GM10266 (cell line): ENCODE results near the gene CHST2.

Experiments used
- DNase-seq: peaks from one replicate; pipeline ENCODE4 v3.0.0; 2012; ENCODE audit errors: extremely low spot score
- TF ChIP-seq, protein P1 (sequence below): IDR thresholded peaks from 2 replicates; pipeline ENCODE4 v1.5.1; 2012; ENCODE audit warnings: mild to moderate bottlenecking, low read depth; ENCODE audit not compliant: control insufficient read depth, insufficient read depth; ENCODE audit errors: missing control alignments

CHST2 gene

DNA sequence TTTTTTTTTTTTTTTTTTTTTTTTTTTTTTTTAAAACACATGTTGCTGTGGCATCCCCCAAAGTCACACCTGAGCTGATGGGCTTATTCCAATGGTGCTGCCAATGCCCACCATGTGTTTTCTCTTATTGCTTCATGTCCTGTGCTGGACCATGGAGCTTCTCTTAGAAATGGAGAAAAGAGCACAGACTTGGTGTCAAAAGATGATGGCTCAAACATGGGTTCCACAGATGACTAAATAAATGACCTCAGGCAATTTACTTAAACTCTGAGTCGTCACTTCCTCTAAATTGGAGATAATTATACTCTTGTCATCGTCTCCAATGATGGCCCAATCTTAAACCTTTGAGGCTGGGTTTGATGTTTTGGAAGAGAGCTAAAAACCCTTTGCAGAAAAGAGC lies 28.1 kb downstream of the CHST2 start:
- TF ChIP-seq, protein P1, sequence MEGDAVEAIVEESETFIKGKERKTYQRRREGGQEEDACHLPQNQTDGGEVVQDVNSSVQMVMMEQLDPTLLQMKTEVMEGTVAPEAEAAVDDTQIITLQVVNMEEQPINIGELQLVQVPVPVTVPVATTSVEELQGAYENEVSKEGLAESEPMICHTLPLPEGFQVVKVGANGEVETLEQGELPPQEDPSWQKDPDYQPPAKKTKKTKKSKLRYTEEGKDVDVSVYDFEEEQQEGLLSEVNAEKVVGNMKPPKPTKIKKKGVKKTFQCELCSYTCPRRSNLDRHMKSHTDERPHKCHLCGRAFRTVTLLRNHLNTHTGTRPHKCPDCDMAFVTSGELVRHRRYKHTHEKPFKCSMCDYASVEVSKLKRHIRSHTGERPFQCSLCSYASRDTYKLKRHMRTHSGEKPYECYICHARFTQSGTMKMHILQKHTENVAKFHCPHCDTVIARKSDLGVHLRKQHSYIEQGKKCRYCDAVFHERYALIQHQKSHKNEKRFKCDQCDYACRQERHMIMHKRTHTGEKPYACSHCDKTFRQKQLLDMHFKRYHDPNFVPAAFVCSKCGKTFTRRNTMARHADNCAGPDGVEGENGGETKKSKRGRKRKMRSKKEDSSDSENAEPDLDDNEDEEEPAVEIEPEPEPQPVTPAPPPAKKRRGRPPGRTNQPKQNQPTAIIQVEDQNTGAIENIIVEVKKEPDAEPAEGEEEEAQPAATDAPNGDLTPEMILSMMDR, result no peak
- DNase-seq, result no peak

DNA sequence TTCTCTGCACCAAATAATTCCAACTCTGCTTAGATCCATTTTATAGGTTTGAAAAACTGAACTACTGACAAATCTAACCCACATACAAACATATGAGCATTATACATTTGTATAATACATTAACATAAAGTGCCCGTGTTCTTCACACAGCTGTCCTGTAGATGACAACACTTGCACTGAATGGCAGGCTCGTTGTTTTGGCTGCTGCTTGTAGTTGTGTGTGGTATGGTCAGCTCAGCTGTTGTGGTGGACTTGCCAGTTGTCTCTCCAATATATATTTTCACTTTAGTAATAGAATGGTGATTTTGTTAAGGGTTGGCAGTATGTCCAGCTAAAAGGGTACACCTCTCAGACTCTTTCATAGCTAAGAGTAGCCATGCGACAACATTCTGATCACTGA lies 30.5 kb downstream of the CHST2 start:
- DNase-seq, result no peak
- TF ChIP-seq, protein P1, result no peak

DNA sequence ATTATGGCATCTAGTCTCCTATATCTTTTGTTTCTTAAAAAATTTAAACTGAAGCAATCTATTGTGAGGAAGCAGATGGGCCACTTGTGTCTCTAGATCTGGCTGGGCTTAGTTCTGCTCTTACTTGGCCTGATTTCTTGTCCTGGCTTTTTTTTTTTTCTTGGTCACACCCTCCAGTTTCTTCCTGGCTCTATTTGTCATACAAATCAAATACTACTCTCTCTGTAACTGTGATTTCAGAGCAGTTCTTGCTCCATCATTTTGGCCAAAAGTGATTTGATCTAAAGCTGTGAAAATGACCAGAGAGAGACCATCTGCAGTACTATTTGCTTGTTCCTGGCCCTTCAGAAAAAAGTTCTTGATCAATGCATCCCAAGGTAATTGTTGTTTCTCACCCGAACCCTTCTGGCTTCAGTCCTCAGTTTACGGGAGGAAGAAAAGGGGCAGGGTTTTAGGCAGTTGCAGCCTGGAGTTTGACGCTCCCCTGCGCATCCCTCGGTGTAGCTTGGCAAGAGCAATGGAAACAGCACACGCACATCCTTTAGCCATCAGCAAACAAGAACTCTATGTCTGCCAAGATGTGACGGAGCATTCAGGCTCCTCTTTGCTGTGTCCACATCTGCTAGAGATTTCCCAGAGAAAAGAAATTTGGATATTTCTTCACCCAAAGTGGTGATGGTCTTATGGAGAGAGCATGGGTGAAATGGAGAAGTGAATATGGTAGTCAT lies 31.6 kb downstream of the CHST2 start:
- TF ChIP-seq, protein P1, result no peak
- no peak for DNase-seq

DNA sequence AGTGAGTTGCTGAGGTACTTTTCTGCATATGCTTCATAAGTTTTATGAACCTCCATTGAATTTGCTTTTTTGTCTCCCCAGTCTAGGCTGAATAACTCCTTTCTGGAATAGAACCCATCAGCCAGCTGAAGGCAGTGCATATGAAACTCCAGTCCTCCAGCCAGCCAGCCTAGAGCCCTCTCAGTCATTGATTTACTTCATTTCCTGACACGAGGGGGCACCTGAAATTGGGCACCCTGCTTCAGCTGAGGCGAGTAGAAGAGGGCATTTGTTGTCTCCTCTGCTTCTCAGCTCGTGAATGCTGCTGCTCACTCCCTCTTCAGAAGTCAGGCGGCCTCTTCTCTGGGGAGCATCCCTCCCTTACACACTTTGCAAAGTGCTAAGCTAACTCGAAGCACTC lies 32.5 kb downstream of the CHST2 start:
- DNase-seq, result no peak
- TF ChIP-seq, protein P1, result no peak

DNA sequence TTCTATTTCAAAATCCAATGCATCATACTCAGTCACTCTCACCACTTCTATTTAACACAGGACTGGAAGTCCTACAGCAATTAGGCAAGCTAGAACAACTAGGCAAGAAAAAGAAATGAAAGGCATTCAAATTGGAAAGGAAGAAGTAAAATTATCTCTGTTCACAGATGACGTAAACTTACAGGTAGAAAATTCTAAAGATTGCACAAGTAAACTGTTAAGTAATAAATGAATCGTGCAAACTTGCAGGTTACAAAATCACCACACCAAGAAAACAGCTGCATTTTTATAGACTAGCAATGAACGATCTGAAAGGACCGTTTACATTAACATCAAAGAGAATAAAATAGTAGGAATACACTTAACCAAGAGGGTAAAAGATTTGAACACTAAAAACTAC lies 36.2 kb downstream of the CHST2 start:
- DNase-seq, result no peak
- TF ChIP-seq, protein P1, result no peak

DNA sequence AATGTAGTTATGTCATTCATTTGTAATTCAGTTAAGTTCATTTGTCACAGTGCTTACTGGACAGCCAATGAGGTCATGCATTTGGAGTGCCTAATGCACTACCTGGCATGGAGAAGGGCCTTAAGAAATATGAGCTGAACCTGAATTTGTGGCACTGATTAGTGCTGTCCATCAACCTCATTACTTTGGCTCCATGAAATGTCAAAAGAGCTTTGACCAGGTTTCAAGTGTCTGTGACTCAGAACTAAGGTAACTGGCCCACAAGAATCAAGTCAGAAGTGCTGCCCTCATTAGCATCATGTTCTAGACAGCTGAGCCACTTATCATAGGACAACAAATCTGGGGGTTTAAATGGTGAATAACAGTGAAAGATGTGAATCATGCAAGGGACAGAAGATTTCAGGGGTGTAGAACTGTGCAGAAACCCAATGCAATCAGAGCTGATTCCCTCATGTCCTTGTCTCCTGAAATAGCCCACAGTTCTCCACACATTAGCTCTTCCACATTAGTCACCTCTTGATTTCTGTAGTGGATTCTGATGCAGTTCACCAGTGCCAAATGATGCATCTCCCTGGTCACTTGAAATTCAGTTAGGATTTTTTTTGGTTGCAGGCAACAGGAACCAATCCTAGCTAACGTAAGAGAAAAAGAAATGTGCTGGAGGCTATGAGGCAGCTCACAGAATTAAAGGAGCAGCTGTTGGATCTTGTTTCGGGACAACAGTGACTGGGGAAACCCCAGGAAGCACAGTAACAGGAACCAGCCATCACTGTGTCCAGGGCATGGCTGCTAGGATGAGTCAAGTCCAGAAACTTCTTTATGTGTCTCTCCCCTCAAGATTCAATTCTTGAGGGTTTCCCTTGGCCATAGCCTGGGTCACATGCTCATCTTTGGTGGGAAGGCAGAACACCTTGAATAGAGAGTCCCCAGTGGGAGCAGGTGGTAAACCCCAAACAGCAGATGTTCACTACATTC lies 38.7 kb downstream of the CHST2 start:
- peak; percentile 47 for DNase-seq
- TF ChIP-seq, protein P1, result no peak

DNA sequence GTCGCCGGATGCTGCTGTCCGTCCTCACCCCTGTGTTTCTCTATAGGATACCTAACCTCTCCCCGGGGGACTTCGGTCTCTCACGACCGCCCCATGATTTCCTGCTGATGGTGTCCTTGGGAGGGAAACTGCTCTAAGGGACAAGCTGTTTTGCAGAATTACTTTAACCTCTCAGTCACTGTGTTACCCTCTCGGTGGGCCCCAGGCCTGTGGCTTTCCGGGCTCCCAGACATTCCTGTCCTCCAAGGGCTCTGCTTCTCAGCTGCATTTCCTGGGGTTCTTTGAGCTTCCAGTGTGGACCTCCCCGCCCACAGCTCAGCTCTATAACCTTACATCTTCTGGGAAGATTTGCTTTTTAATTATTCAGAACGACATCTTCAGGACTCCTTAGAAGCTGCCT lies 40.9 kb downstream of the CHST2 start:
- TF ChIP-seq, protein P1, result no peak
- DNase-seq, result no peak
